ENCODE data around the gene GRIK2. TPM values are rescaled to one million over a fixed set of nuclear protein-coding genes. Genes with fewer than 3 reads are reported as not detected.

Gene GRIK2
- total RNA-seq, 4 donors from 2014 or later: 0.30 to 4.1 (median 1.3) TPM

GRCh38 chr6:101397199-101397598 is 3.7 kb downstream of the GRIK2 start:
- no peaks in the 10 kb centered on the region for H3K36me3 ChIP-seq
- 37% methylated on average over 4 of the region's 4 CpGs for WGBS
- no peak for TF ChIP-seq POLR2A (IDR thresholded peaks at IDR 0.05)
- TF ChIP-seq EP300 (IDR thresholded peaks at IDR 0.05): no peak
- no peak for TF ChIP-seq CTCF (IDR thresholded peaks at IDR 0.05)
- no peak for TF ChIP-seq POLR2AphosphoS5 (IDR thresholded peaks at IDR 0.05)
- DNase-seq (ENCODE audit: low spot score in 2 of 2): no peak
- H3K4me3 ChIP-seq: no peak overlapping the region
- peaks cover 61% of the 10 kb centered on the region for H3K27me3 ChIP-seq
- no peak overlapping the region for H3K27ac ChIP-seq
- H3K4me1 ChIP-seq: peaks cover 26% of the 10 kb centered on the region
- H3K9me3 ChIP-seq: no peaks in the 10 kb centered on the region

- TF ChIP-seq POLR2A (IDR thresholded peaks at IDR 0.05) (no peak), EP300 (IDR thresholded peaks at IDR 0.05) (no peak), POLR2AphosphoS5 (IDR thresholded peaks at IDR 0.05) (no peak), CTCF (IDR thresholded peaks at IDR 0.05) (no peak)
- H3K36me3 ChIP-seq: no peaks in the 10 kb centered on the region
- no peak for DNase-seq (ENCODE audit: low spot score in 2 of 2)
- H3K9me3 ChIP-seq: no peaks in the 10 kb centered on the region
- H3K4me3 ChIP-seq: no peak overlapping the region
- no peak overlapping the region for H3K27ac ChIP-seq
- WGBS: 60% methylated on average over 36 of the region's 43 CpGs
- H3K27me3 ChIP-seq: peaks cover 52% of the 10 kb centered on the region
- peaks cover 14% of the 10 kb centered on the region for H3K4me1 ChIP-seq
Observed at GRCh38 chr6:101398716-101399615, 5.5 kb downstream of the GRIK2 start.

GRCh38 chr6:101399616-101400162 is 6.2 kb downstream of the GRIK2 start:
- Histone ChIP-seq H3K4me3 (no peak overlapping the region), H3K4me1 (peaks cover 8% of the 10 kb centered on the region), H3K9me3 (no peaks in the 10 kb centered on the region), H3K36me3 (no peaks in the 10 kb centered on the region), H3K27me3 (peaks cover 46% of the 10 kb centered on the region), H3K27ac (no peak overlapping the region)
- TF ChIP-seq CTCF (IDR thresholded peaks at IDR 0.05) (no peak), POLR2AphosphoS5 (IDR thresholded peaks at IDR 0.05) (no peak), POLR2A (IDR thresholded peaks at IDR 0.05) (no peak), EP300 (IDR thresholded peaks at IDR 0.05) (no peak)
- no peak for DNase-seq (ENCODE audit: low spot score in 2 of 2)
- 71% methylated on average over 30 of the region's 30 CpGs for WGBS

DNA sequence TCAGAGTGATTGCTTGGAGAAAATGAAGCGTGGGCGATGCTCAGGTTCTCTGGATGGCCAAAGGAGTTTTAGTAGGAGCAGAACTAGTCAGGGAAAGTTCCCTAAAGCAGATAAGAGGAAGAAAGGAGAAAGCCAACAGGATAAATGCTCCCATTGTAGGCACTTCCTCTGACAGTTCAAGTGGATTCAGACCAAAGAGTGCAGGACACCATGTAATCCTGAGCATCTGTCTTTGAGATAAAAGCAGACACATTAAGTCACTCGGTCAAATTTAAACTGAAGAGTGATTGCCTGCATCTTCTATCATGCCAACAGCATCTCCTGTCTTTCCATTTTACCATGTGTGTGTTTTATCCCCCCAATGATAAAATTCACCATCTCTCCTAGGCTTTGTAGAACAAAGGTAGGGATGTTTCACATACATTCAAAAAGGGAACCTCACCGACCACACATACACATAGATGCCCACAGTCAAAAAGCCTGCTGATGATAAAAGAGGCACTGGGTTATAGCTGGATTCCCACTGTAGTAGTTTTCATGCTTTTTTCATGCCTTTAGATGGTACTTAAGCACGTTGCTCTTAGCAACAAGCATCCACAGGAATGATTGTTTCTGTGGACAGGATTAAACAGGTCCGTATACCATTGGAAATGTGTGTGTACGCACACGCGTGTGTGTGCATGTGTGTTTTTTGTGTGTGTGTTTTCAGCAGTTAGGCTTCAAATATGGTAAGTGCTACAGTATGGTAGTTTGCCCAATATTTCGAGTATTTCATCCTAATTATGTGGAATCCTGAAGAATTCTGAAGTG is 7.0 kb downstream of the GRIK2 start:
- Histone ChIP-seq H3K9me3 (no peaks in the 10 kb centered on the region), H3K27me3 (peaks cover 41% of the 10 kb centered on the region), H3K36me3 (no peaks in the 10 kb centered on the region), H3K4me3 (no peak overlapping the region), H3K4me1 (peaks cover 8% of the 10 kb centered on the region), H3K27ac (no peak overlapping the region)
- 85% methylated on average over 10 of the region's 10 CpGs for WGBS
- TF ChIP-seq POLR2A (IDR thresholded peaks at IDR 0.05) (no peak), POLR2AphosphoS5 (IDR thresholded peaks at IDR 0.05) (no peak), EP300 (IDR thresholded peaks at IDR 0.05) (no peak), CTCF (IDR thresholded peaks at IDR 0.05) (no peak)
- DNase-seq (ENCODE audit: low spot score in 2 of 2): no peak

All from suprapubic skin (tissue), 4 donors.